ENCODE data around the gene PAX2.

Gene PAX2

GRCh38 chr10:100819424-100819823, 74.0 kb downstream of the PAX2 start:
- H3K27ac ChIP-seq, result no peak overlapping the region
- TF ChIP-seq CTCF (conservative IDR thresholded peaks at IDR 0.05), result no peak

- no peak for TF ChIP-seq CTCF (conservative IDR thresholded peaks at IDR 0.05)
- no peak overlapping the region for H3K27ac ChIP-seq
Measured at GRCh38 chr10:100823194-100823593, 77.8 kb downstream of the PAX2 start.

DNA sequence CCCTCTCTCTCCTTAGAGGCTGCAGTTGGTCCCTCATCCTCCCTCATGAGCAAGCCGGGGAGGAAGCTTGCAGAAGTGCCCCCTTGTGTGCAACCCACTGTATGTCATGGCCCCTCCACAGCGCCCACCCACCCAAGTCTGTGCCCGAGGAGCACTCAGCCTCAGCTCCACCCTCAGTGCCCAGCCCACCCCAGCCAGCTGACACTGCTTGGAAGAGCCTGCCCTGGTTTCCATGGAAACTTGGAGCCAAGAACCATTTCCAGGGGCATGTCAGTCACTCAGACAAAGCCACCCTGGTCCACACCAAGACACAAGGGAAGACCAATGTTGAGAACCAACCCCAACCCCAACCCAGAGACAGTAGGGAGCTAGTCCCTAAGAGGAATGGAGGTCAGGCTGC, 79.5 kb downstream of the PAX2 start:
- TF ChIP-seq CTCF (conservative IDR thresholded peaks at IDR 0.05), result no peak
- no peak overlapping the region for H3K27ac ChIP-seq

- no peak overlapping the region for H3K27ac ChIP-seq
- TF ChIP-seq CTCF (conservative IDR thresholded peaks at IDR 0.05), result no peak
Measured at GRCh38 chr10:100825325-100825875, 80.0 kb downstream of the PAX2 start.

DNA sequence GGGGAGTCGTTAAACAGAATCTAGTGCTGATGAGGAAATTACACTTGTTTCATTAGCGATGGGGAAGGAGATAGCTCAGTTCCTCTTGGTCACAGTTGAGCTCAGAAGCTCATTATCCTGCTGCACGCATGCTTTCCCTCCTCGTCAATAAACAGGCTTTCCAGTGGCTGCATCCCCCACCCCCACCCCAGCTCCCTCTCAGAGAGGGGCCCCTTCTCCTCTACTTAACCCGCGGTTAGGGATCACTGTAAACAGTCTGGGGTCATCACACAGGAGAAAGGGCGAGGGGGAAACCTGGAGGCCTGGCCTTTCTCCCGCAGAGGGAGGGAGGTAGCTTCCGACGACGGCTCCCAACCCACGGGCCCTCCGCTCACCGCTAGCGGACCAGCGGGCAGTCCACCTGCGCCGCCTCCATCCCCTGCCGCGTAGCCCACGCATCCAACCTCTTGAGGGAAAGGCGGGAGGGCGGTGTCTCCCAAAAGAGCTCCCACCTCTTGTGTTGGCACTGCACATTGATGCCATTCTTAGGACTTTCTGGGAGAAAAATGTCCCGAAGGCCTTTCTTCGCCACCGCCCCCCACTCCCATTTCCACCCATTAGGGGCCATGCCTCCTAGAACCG, 80.8 kb downstream of the PAX2 start:
- TF ChIP-seq CTCF (conservative IDR thresholded peaks at IDR 0.05), result no peak
- H3K27ac ChIP-seq, result no peak overlapping the region; the same call in 1 of the 2 replicates

DNA sequence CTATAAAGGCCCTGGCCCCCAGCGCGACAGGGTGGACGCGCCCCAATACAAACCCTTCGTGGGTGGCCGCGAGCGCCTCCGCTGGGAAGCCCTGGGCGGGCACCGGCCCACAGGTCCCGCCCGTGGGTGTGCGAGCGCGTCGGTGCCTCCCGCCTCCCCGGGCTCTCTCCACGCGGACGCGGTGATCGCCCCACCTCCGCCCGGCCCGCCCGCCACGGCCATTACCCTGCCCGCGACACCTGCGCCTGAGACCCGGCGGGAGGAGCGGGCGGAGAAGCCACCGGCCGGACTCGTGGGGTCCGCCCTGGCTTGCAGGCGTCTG, 81.2 kb downstream of the PAX2 start:
- H3K27ac ChIP-seq, result peak overlapping the region; percentile 51; the same call in 1 of the 2 replicates
- no peak for TF ChIP-seq CTCF (conservative IDR thresholded peaks at IDR 0.05)

DNA sequence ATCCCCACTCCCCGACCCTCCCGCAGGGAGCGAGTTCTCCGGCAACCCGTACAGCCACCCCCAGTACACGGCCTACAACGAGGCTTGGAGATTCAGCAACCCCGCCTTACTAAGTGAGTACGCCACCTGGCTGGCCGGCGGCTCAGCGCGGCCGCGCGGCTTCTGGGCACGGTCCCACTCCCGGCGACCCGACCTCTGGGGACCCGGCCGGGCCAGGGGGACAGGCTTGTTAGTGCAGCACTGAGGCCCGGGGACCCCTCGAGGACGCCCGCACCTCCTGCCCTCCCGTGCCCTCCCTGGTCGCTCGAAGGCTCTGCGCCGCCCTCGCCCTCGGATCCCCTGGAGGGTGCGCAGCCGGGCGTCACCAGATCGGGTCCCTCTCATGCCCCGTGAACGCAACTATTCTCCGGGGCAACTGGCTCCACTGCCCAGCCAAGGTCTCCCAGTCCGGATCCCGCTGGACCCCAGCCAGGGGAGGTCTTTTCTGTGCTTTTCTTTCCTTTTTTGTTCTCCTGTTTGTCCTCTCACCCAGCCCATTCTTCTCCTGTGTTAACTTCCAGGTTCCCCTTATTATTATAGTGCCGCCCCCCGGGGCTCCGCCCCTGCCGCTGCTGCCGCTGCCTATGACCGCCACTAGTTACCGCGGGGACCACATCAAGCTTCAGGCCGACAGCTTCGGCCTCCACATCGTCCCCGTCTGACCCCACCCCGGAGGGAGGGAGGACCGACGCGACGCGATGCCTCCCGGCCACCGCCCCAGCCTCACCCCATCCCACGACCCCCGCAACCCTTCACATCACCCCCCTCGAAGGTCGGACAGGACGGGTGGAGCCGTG, 81.8 kb downstream of the PAX2 start:
- peak; percentile 64 for TF ChIP-seq CTCF (conservative IDR thresholded peaks at IDR 0.05)
- H3K27ac ChIP-seq, result peak overlapping the region; percentile 51; the same call in 1 of the 2 replicates

Data from VCaP (cell line).